WTC11 (cell line): ENCODE results near the gene CBFA2T2. TPM values are rescaled to one million over a fixed set of nuclear protein-coding genes. Genes with fewer than 3 reads are reported as not detected.

Source experiments
- ATAC-seq: fragments of 200-7000 bp; cut with Tn5 transposase; 2 replicates; pipeline ENCODE4 v1.10.0; 2021; ENCODE audit warnings: mild to moderate bottlenecking, moderate library complexity
- CTCF ChIA-PET: fragments of 300-600 bp; sonication (Branson Sonifier 250); formaldehyde crosslinking; loops from one replicate; lab custom pipeline; 2021; ENCODE audit warnings: antibody characterized with exemption; lab: Charles Lee
- POLR2A ChIA-PET: fragments of 350-600 bp; sonication (Branson Sonifier 250); formaldehyde crosslinking; loops from one replicate; lab custom pipeline; 2021; ENCODE audit warnings: antibody characterized with exemption; lab: Charles Lee
- DNase-seq: peaks from one replicate; pipeline ENCODE4 v3.0.0; 2021; ENCODE audit warnings: low spot score
- H3K27ac Mint-ChIP-seq: 2 replicates; pipeline ENCODE4 v1.8.0; 2021; ENCODE audit warnings: mixed read lengths
- H3K27me3 Mint-ChIP-seq: 2 replicates; pipeline ENCODE4 v1.8.0; 2021; ENCODE audit warnings: low read depth, mild to moderate bottlenecking, moderate library complexity, mixed read lengths
- H3K36me3 Mint-ChIP-seq: 2 replicates; pipeline ENCODE4 v1.8.0; 2021; ENCODE audit warnings: mixed read lengths
- H3K4me1 Mint-ChIP-seq: 2 replicates; pipeline ENCODE4 v1.8.0; 2022; ENCODE audit warnings: mixed read lengths
- H3K4me3 Mint-ChIP-seq: 2 replicates; pipeline ENCODE4 v1.8.0; 2021; ENCODE audit warnings: mild to moderate bottlenecking, moderate library complexity, mixed read lengths
- H3K9me3 Mint-ChIP-seq: 2 replicates; pipeline ENCODE4 v1.8.0; 2021; ENCODE audit warnings: mixed read lengths
- ATF3 ChIP-seq: sonication (generic); formaldehyde crosslinking; conservative IDR thresholded peaks from 2 replicates; pipeline ENCODE4 v1.8.1; 2022; ENCODE audit warnings: mild to moderate bottlenecking, missing genetic modification reagents
- CREM ChIP-seq: sonication (generic); formaldehyde crosslinking; IDR thresholded peaks from 2 replicates; pipeline ENCODE4 v1.8.1; 2022; ENCODE audit warnings: mild to moderate bottlenecking, missing genetic modification reagents, moderate library complexity
- E2F4 ChIP-seq: sonication (generic); formaldehyde crosslinking; IDR thresholded peaks from 2 replicates; pipeline ENCODE4 v1.8.1; 2022; ENCODE audit warnings: low read depth, mild to moderate bottlenecking, moderate library complexity, missing genetic modification reagents, borderline replicate concordance
- EMX1 ChIP-seq: fragments of 250-450 bp; sonication (Bioruptor Pico); IDR thresholded peaks from 2 replicates; pipeline ENCODE4 v1.8.0; 2021; ENCODE audit warnings: mild to moderate bottlenecking
- GABPB1 ChIP-seq: sonication (generic); formaldehyde crosslinking; IDR thresholded peaks from 2 replicates; pipeline ENCODE4 v1.8.1; 2023; ENCODE audit warnings: mild to moderate bottlenecking, missing genetic modification reagents
- KAT7 ChIP-seq: sonication (generic); formaldehyde crosslinking; IDR thresholded peaks from 2 replicates; pipeline ENCODE4 v1.8.1; 2023; ENCODE audit warnings: missing genetic modification reagents, mild to moderate bottlenecking, borderline replicate concordance
- MYBL2 ChIP-seq: sonication (generic); formaldehyde crosslinking; IDR thresholded peaks from 2 replicates; pipeline ENCODE4 v1.8.1; 2023; ENCODE audit warnings: mild to moderate bottlenecking, moderate library complexity, missing genetic modification reagents
- NFE2L1 ChIP-seq: sonication (generic); formaldehyde crosslinking; IDR thresholded peaks from 2 replicates; pipeline ENCODE4 v1.8.1; 2023; ENCODE audit warnings: missing genetic modification reagents
- NR1H2 ChIP-seq: sonication (generic); formaldehyde crosslinking; IDR thresholded peaks from 2 replicates; pipeline ENCODE4 v1.9.0; 2021; ENCODE audit warnings: mild to moderate bottlenecking, moderate library complexity, missing genetic modification reagents
- NR2C2 ChIP-seq: sonication (generic); formaldehyde crosslinking; IDR thresholded peaks from 2 replicates; pipeline ENCODE4 v1.8.0; 2022; ENCODE audit warnings: mild to moderate bottlenecking, missing genetic modification reagents
- PRRX2 ChIP-seq: fragments of 250-450 bp; sonication (Bioruptor Pico); IDR thresholded peaks from 2 replicates; pipeline ENCODE4 v1.8.0; 2021; ENCODE audit warnings: mild to moderate bottlenecking
- SOX15 ChIP-seq: fragments of 250-450 bp; sonication (Bioruptor Pico); IDR thresholded peaks from 2 replicates; pipeline ENCODE4 v1.9.0; 2021; ENCODE audit warnings: mild to moderate bottlenecking
- TP53 ChIP-seq: sonication (generic); formaldehyde crosslinking; IDR thresholded peaks from 2 replicates; pipeline ENCODE4 v1.8.1; 2023; ENCODE audit warnings: mild to moderate bottlenecking, missing genetic modification reagents
- ZNF121 ChIP-seq: sonication (generic); formaldehyde crosslinking; IDR thresholded peaks from 2 replicates; pipeline ENCODE4 v1.8.0; 2023; ENCODE audit warnings: missing genetic modification reagents
- ZNF232 ChIP-seq: sonication (generic); formaldehyde crosslinking; IDR thresholded peaks from 2 replicates; pipeline ENCODE4 v1.8.0; 2022; ENCODE audit warnings: mild to moderate bottlenecking, missing genetic modification reagents
- ZNF263 ChIP-seq: sonication (generic); formaldehyde crosslinking; IDR thresholded peaks from 2 replicates; pipeline ENCODE4 v1.8.1; 2022; ENCODE audit warnings: low read depth, mild to moderate bottlenecking, moderate library complexity, missing genetic modification reagents
- ZSCAN18 ChIP-seq: fragments of 250-450 bp; sonication (Bioruptor Pico); IDR thresholded peaks from 2 replicates; pipeline ENCODE4 v2.1.2; 2022; ENCODE audit warnings: mild to moderate bottlenecking, moderate library complexity
- total RNA-seq: library from RNA; stranded (reverse); gene quantifications from 3 replicates; pipeline ENCODE4 v1.2.3, GENCODE V29; 2021
- TF ChIP-seq, protein P1 (sequence below): sonication (generic); formaldehyde crosslinking; IDR thresholded peaks from 2 replicates; pipeline ENCODE4 v1.8.1; 2023; ENCODE audit warnings: mild to moderate bottlenecking, missing genetic modification reagents, moderate library complexity
- TF ChIP-seq, protein P2 (sequence below): sonication (generic); formaldehyde crosslinking; IDR thresholded peaks from 2 replicates; pipeline ENCODE4 v1.8.0; 2022; ENCODE audit warnings: mild to moderate bottlenecking, missing genetic modification reagents
- TF ChIP-seq, protein P3 (sequence below): fragments of 250-450 bp; sonication (Bioruptor Pico); conservative IDR thresholded peaks from 2 replicates; pipeline ENCODE4 v1.9.0; 2021; ENCODE audit warnings: mild to moderate bottlenecking

CBFA2T2 gene
- total RNA-seq, 1 experiment from 2014 or later: 22.1 TPM

- Mint-ChIP-seq H3K27me3 (peaks cover 16% of the 10 kb centered on the region), H3K27ac (no peak overlapping the region), H3K9me3 (no peaks in the 10 kb centered on the region), H3K36me3 (0 out of 2 replicates have a peak, but pooled peaks cover 3% of the 10 kb centered on the region), H3K4me3 (peak overlapping the region; percentile 69), H3K4me1 (peaks cover 28% of the 10 kb centered on the region)
- TF ChIP-seq, protein P1, sequence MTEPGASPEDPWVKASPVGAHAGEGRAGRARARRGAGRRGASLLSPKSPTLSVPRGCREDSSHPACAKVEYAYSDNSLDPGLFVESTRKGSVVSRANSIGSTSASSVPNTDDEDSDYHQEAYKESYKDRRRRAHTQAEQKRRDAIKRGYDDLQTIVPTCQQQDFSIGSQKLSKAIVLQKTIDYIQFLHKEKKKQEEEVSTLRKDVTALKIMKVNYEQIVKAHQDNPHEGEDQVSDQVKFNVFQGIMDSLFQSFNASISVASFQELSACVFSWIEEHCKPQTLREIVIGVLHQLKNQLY (CRISPR knock-in tag): 0 out of 2 replicates have a peak, but pooled peaks have one; percentile 6
- TF ChIP-seq NFE2L1: 0 out of 2 replicates have a peak, but pooled peaks have one; percentile 43
- TF ChIP-seq, protein P2, sequence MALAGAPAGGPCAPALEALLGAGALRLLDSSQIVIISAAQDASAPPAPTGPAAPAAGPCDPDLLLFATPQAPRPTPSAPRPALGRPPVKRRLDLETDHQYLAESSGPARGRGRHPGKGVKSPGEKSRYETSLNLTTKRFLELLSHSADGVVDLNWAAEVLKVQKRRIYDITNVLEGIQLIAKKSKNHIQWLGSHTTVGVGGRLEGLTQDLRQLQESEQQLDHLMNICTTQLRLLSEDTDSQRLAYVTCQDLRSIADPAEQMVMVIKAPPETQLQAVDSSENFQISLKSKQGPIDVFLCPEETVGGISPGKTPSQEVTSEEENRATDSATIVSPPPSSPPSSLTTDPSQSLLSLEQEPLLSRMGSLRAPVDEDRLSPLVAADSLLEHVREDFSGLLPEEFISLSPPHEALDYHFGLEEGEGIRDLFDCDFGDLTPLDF: no peak
- ChIA-PET POLR2A (no interaction called here), CTCF (interaction anchor here (0.6 to 7.9 kb wide), 8 partner anchors 11 to 220 kb away, joined by 3 to 134 read pairs (median 4); partner anchors contain the start of gene ZNF341)
- DNase-seq: no peak
- ATAC-seq: no peak
These were observed 174.3 kb downstream of the CBFA2T2 start for GRCh38 chr20:33664085-33664761.

- ChIA-PET POLR2A (interaction anchor here (0.6 kb wide), 1 partner anchor 205 kb away, joined by 3 read pairs; no protein-coding TSS in a partner anchor), CTCF (interaction anchor here (0.6 to 7.9 kb wide), 6 partner anchors 11 to 220 kb away, joined by 3 to 134 read pairs (median 3); partner anchors contain the start of gene ZNF341)
- DNase-seq (no peak), ATAC-seq (no peak)
- Mint-ChIP-seq H3K36me3 (0 out of 2 replicates have a peak, but pooled peaks cover 3% of the 10 kb centered on the region), H3K4me3 (peak overlapping the region; percentile 69), H3K27me3 (peaks cover 16% of the 10 kb centered on the region), H3K9me3 (no peaks in the 10 kb centered on the region)
- no peak for TF ChIP-seq GABPB1 (CRISPR knock-in tag)
- TF ChIP-seq SOX15 (CRISPR knock-in tag): no peak
- TF ChIP-seq ATF3 (CRISPR knock-in tag): no peak
- no peak for TF ChIP-seq NR1H2 (CRISPR knock-in tag)
- TF ChIP-seq ZNF121 (CRISPR knock-in tag): no peak
- TF ChIP-seq ZNF263 (CRISPR knock-in tag): no peak
- TF ChIP-seq EMX1 (CRISPR knock-in tag): no peak
- no peak for TF ChIP-seq PRRX2 (CRISPR knock-in tag)
- TF ChIP-seq, protein P3, sequence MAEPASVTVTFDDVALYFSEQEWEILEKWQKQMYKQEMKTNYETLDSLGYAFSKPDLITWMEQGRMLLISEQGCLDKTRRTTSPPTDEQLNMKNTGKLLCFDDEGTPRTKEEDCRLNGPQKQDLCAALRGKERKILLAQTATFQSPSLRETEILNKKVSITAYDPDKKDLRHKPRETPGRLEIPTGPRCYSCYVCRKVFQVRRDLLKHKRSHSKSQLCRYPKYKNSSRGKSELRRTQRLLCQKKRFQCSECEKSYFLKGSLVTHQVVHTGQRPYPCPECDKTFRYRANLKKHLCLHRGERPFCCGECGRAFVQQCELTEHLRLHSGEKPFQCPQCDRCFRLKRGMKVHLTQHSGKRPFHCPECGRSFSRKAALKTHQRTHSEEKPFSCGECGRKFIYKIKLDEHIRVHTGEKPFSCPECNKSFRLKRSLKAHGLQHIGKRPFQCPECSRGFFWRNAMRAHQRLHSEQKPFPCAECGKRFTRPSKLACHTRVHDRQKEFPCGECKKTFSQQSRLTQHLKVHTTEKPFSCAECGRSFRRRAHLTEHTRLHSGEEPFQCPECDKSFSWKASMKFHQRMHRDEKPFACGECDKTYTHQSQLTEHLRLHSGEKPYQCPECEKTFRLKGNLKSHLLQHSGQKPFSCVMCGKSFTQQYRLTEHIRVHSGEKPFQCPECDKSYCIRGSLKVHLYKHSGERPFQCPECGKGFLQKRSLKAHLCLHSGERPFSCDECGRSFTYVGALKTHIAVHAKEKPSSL: no peak
- TF ChIP-seq MYBL2 (CRISPR knock-in tag): no peak
- no peak for TF ChIP-seq CREM (CRISPR knock-in tag)
- no peak for TF ChIP-seq ZNF232 (CRISPR knock-in tag)
- TF ChIP-seq, all 79 proteins: peak for 0
- peaks cover 28% of the 10 kb centered on the region for H3K4me1 Mint-ChIP-seq
- no peak overlapping the region for H3K27ac Mint-ChIP-seq
These were observed 174.9 kb downstream of the CBFA2T2 start for GRCh38 chr20:33664762-33665144.

- POLR2A ChIA-PET: interaction anchor here (0.5 to 3.4 kb wide), 15 partner anchors 12 to 404 kb away, joined by 3 to 24 read pairs (median 4); partner anchors contain the start of genes CBFA2T2, CDK5RAP1, PXMP4 and ZNF341
- Mint-ChIP-seq H3K27me3 (peaks cover 16% of the 10 kb centered on the region), H3K36me3 (peaks cover 5% of the 10 kb centered on the region; the same call in 1 of the 2 replicates), H3K27ac (peak within 1 kb of the TSS; percentile 91), H3K9me3 (no peaks in the 10 kb centered on the region), H3K4me3 (peak within 1 kb of the TSS; percentile 80), H3K4me1 (peaks cover 28% of the 10 kb centered on the region)
- peak; percentile 98 for DNase-seq
- peak; percentile 82 for ATAC-seq
- CTCF ChIA-PET: interaction anchor here (0.6 to 7.9 kb wide), 28 partner anchors 13 to 1284 kb away, joined by 3 to 134 read pairs (median 4); partner anchors contain the start of genes CBFA2T2, CDK5RAP1, PXMP4 and SNTA1
- no peak for TF ChIP-seq ZSCAN18
- 0 out of 2 replicates have a peak, but pooled peaks have one; percentile 31 for TF ChIP-seq TP53 (CRISPR knock-in tag)
- TF ChIP-seq MYBL2 (CRISPR knock-in tag): peak; percentile 68; the same call in 1 of the 2 replicates
- no peak for TF ChIP-seq PRRX2 (CRISPR knock-in tag)
- no peak for TF ChIP-seq E2F4 (CRISPR knock-in tag)
- peak; percentile 9; the same call in 1 of the 2 replicates for TF ChIP-seq KAT7 (CRISPR knock-in tag)
- no peak for TF ChIP-seq NR2C2
These were observed 176.7 kb downstream of the CBFA2T2 start, which contains the start of gene ACTL10 for GRCh38 chr20:33666293-33667244. ACTL10 (plus strand) TSS chr20:33666943; CDS start chr20:33667498, 555 bp downstream.
